ENCODE data around the gene RCAN2. TPM values are rescaled to one million over a fixed set of nuclear protein-coding genes. Genes with fewer than 3 reads are reported as not detected.

Gene RCAN2
- total RNA-seq, 1 experiment from 2014 or later: 0.05 TPM

GRCh38 chr6:46504242-46504641 is 13.0 kb upstream of the RCAN2 start:
- TF ChIP-seq, protein P1, sequence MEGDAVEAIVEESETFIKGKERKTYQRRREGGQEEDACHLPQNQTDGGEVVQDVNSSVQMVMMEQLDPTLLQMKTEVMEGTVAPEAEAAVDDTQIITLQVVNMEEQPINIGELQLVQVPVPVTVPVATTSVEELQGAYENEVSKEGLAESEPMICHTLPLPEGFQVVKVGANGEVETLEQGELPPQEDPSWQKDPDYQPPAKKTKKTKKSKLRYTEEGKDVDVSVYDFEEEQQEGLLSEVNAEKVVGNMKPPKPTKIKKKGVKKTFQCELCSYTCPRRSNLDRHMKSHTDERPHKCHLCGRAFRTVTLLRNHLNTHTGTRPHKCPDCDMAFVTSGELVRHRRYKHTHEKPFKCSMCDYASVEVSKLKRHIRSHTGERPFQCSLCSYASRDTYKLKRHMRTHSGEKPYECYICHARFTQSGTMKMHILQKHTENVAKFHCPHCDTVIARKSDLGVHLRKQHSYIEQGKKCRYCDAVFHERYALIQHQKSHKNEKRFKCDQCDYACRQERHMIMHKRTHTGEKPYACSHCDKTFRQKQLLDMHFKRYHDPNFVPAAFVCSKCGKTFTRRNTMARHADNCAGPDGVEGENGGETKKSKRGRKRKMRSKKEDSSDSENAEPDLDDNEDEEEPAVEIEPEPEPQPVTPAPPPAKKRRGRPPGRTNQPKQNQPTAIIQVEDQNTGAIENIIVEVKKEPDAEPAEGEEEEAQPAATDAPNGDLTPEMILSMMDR (IDR thresholded peaks at IDR 0.05): no peak
- TF ChIP-seq REST (IDR thresholded peaks at IDR 0.05; ENCODE audit: insufficient read depth in 1 of 2, low read depth in 2 of 2, low read length in 1 of 2): no peak
- no peak for TF ChIP-seq POLR2AphosphoS5 (IDR thresholded peaks at IDR 0.05; ENCODE audit: low read depth, low read length)
- TF ChIP-seq SIN3A (IDR thresholded peaks at IDR 0.05; ENCODE audit: borderline replicate concordance, insufficient read depth, low read depth, low read length): no peak
- no peak for TF ChIP-seq TCF7L2 (IDR thresholded peaks at IDR 0.05; ENCODE audit: low read depth, low read length)
- POLR2A ChIA-PET: no interaction called here
- ATAC-seq: no peak
- intact Hi-C loops (cut with micrococcal nuclease; ENCODE audit: unreplicated experiment) (no loop called here), in situ Hi-C loops (cut with HindIII; ENCODE audit: low pct_unique_long_range_greater_than_20kb, low sequenced_read_pairs) (no loop called here)
- CTCF ChIA-PET: no interaction called here
- H3K4me1 ChIP-seq (ENCODE audit: control insufficient read depth, insufficient read depth, low read length): no peaks in the 10 kb centered on the region
- BruUV-seq (replicated peaks): no TSS peak
- H3K36me3 ChIP-seq (ENCODE audit: control insufficient read depth, insufficient read depth, low read length): no peaks in the 10 kb centered on the region
- H3K9me3 ChIP-seq (ENCODE audit: control insufficient read depth, insufficient read depth, low read depth, low read length): no peaks in the 10 kb centered on the region
- H3K27ac ChIP-seq (ENCODE audit: low read length): no peak overlapping the region
- H3K4me3 ChIP-seq (ENCODE audit: low read depth in 2 of 2, low read length in 2 of 2): no peak overlapping the region
- no peak for DNase-seq (ENCODE audit: low read depth, low spot score)
- no peaks in the 10 kb centered on the region for H3K27me3 ChIP-seq (ENCODE audit: control insufficient read depth, insufficient read depth, low read length)

GRCh38 chr6:46502486-46503119 is 11.4 kb upstream of the RCAN2 start:
- CTCF ChIA-PET: no interaction called here
- intact Hi-C loops (cut with micrococcal nuclease; ENCODE audit: unreplicated experiment) (no loop called here), in situ Hi-C loops (cut with HindIII; ENCODE audit: low pct_unique_long_range_greater_than_20kb, low sequenced_read_pairs) (no loop called here)
- Histone ChIP-seq H3K27ac (ENCODE audit: low read length) (no peak overlapping the region), H3K9me3 (ENCODE audit: control insufficient read depth, insufficient read depth, low read depth, low read length) (no peaks in the 10 kb centered on the region), H3K4me1 (ENCODE audit: control insufficient read depth, insufficient read depth, low read length) (no peaks in the 10 kb centered on the region), H3K4me3 (ENCODE audit: low read depth in 2 of 2, low read length in 2 of 2) (no peak overlapping the region), H3K27me3 (ENCODE audit: control insufficient read depth, insufficient read depth, low read length) (no peaks in the 10 kb centered on the region; the same call in 1 of the 2 replicates), H3K36me3 (ENCODE audit: control insufficient read depth, insufficient read depth, low read length) (no peaks in the 10 kb centered on the region)
- BruUV-seq (replicated peaks): no TSS peak
- ATAC-seq (no peak), DNase-seq (ENCODE audit: low read depth, low spot score) (no peak)
- POLR2A ChIA-PET: no interaction called here
- no peak for TF ChIP-seq REST (IDR thresholded peaks at IDR 0.05; ENCODE audit: insufficient read depth in 1 of 2, low read depth in 2 of 2, low read length in 1 of 2)
